GM10266 (cell line): ENCODE measurements around the gene NKAIN1.

ENCODE experiments used
- DNase-seq: peaks from one replicate; pipeline ENCODE4 v3.0.0; 2012; ENCODE audit errors: extremely low spot score
- CTCF ChIP-seq: IDR thresholded peaks from 2 replicates; pipeline ENCODE4 v1.5.1; 2012; ENCODE audit warnings: mild to moderate bottlenecking, low read depth; ENCODE audit not compliant: control insufficient read depth, insufficient read depth; ENCODE audit errors: missing control alignments

Gene NKAIN1

DNA sequence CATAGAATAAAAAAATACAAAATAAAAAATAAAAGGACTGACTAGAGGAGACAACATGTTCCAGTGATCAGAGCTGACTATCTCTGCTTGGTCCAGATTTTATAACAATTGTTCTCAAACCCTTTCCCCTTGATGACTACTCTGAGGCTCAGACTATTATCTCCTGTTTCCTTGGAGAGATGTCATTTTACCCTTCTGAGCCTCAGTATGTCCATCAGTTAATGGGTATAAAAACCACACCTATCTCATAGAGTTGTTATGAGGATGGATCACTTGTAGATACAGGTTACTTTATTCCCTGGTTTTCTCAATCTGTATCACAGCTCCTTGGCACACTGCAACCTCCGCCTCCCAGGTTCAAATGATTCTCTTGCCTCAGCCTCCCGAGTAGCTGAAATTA, 7.0 kb downstream of the NKAIN1 start:
- no peak for DNase-seq
- TF ChIP-seq CTCF = no peak

DNA sequence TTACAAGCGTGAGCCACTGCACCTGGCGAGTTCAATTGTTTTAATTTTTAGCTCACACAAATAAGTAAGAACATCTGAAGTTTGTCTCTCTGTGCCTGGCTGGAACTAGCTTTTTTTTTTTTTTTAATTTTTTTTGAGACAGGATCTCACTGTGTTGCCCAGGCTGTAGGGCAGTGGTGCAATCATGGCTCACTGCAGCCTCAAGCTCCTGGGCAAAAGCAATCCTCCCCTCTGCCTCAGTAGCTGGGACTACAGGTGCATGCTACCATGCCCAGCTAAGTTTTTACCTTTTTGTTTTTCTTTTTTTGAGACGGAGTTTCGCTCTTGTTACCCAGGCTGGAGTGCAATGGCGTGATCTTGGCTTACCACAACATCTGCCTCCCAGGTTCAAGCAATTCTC, 7.9 kb downstream of the NKAIN1 start:
- no peak for TF ChIP-seq CTCF

DNA sequence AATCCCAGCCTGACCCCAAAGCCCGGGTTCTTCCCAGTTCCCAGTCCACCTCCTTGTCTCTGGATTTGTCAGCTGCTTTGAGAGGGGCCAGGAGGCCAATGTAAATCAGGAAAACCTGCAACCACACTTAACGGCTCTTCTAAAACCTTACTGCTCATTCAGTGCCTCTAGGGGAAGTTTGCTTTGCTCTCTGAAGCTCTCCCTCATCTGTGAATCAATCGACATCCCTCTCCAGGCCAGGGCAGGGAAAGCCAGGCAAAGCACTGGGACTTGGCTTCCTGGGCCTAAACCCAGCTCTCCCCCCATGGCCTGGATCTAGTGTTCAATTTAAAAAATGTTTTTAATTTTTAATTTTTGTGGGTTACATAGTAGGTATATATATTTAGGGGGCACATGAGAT, 9.3 kb downstream of the NKAIN1 start:
- DNase-seq = no peak
- no peak for TF ChIP-seq CTCF

More for the DNA sequence above, 7.9 kb downstream of the NKAIN1 start:
- DNase-seq = no peak

DNA sequence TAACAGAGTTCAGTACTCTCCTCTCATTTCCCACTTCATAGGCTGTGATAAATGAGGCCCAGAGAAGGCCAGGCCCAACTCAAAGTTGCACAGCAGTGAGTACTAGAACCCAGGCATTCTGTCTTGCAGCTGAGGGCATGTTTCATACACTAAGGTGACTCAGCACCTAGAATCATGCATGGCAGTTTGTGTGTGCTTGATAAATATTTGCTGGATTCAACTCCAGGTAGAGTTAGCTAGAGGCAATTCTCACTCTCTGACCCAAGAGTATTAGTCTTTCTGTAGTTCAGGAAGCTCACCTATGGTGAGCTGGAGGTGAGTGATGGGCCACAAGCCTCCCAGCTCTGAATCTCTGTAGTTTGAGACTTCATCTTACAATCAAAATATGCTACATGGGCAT, 10.7 kb downstream of the NKAIN1 start:
- DNase-seq = no peak
- TF ChIP-seq CTCF = no peak

DNA sequence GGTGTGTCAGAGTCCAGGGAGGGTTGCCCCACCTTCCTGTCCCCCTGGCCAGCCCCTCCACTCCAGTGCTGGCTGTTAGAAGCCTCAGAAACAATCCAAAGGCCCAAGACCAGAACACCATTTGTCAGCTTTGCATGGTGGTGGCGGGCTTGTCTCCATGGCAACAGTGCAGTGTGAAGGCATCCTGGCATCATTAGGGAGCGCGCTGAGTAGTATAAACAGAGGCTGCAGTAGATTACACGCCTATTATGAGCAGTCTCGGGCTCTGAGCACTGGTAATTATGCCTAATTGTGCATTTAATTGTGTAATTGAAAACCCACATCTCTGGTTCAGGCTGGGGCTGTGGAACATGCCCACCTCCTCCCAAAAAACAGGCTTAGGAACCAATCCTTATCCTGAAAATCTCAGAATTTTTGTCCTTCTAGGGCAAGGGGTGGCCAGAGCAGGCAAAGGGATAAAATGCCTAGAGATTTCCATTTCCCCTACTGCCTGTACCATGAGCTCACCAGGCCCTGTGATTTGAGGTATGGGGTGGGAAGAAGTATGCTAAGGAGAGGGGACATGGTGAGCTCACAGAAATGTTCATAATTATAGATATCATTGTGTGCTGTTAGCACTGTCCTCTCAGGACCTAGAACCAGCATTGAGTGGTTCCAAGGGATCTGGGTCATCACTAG, 11.7 kb downstream of the NKAIN1 start:
- no peak for TF ChIP-seq CTCF
- no peak for DNase-seq

GRCh38 chr1:31224068-31224467, 15.6 kb downstream of the NKAIN1 start:
- no peak for TF ChIP-seq CTCF
- no peak for DNase-seq

GRCh38 chr1:31222176-31222575, 17.5 kb downstream of the NKAIN1 start:
- TF ChIP-seq CTCF = no peak
- DNase-seq = no peak
